Esophagus muscularis mucosa (tissue), 4 donors: ENCODE data around the gene KCNA5.

Source experiments
- EP300 ChIP-seq: sonication (generic); formaldehyde crosslinking; IDR thresholded peaks from one replicate; pipeline ENCODE4 v1.6.1; 2017; ENCODE audit warnings: antibody characterized with exemption
- POLR2A ChIP-seq: fragments of 450-650 bp; IDR thresholded peaks from one replicate; pipeline ENCODE4 v1.6.1; 2017; ENCODE audit warnings: antibody characterized with exemption, moderate library complexity, mild to moderate bottlenecking, low read depth
- POLR2AphosphoS5 ChIP-seq, 2 donors: sonication (generic); formaldehyde crosslinking; IDR thresholded peaks; one replicate each; pipeline ENCODE4 v1.6.1; 2017; ENCODE audit warnings: antibody characterized with exemption in 2 of 2
- TF ChIP-seq, protein P1 (sequence below), 3 experiments: fragments of 200-600 bp in 2 of 3; fragments of 450-650 bp in 1 of 3; sonication (generic) in 2 of 3; IDR thresholded peaks; one replicate each; pipeline ENCODE4 v1.5.1; 2017 to 2019; ENCODE audit warnings: antibody characterized with exemption in 3 of 3, mild to moderate bottlenecking in 2 of 3, moderate library complexity in 1 of 3

DNA sequence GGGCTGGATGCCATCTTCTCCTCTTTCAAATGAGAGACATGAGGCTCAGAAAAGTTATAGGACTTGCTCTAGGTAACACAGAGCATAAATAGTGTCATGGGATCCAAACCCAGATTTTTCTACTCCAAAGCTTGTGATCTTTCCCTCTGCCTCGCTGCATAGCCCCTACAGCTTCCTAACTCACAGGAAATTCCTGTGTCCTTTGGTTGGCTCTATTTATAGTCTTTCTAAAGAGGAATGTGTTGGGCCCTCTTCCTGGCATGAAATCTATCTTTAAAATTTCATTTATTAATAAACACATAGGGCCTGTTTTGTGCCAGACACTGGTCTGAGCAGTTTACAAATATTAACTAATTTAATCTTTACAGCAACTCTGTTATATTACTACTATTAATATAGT, 9.8 kb upstream of the KCNA5 start:
- TF ChIP-seq, protein P1, sequence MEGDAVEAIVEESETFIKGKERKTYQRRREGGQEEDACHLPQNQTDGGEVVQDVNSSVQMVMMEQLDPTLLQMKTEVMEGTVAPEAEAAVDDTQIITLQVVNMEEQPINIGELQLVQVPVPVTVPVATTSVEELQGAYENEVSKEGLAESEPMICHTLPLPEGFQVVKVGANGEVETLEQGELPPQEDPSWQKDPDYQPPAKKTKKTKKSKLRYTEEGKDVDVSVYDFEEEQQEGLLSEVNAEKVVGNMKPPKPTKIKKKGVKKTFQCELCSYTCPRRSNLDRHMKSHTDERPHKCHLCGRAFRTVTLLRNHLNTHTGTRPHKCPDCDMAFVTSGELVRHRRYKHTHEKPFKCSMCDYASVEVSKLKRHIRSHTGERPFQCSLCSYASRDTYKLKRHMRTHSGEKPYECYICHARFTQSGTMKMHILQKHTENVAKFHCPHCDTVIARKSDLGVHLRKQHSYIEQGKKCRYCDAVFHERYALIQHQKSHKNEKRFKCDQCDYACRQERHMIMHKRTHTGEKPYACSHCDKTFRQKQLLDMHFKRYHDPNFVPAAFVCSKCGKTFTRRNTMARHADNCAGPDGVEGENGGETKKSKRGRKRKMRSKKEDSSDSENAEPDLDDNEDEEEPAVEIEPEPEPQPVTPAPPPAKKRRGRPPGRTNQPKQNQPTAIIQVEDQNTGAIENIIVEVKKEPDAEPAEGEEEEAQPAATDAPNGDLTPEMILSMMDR (IDR thresholded peaks at IDR 0.05), result no peak
- TF ChIP-seq POLR2A (no peak), POLR2AphosphoS5 (IDR thresholded peaks at IDR 0.05) (no peak), EP300 (no peak)
